ENCODE data around the gene SIK3. TPM values are rescaled to one million over a fixed set of nuclear protein-coding genes. Genes with fewer than 3 reads are reported as not detected.

The SIK3 gene
- polyA plus RNA-seq, 1 experiment, result 7.3 TPM

DNA sequence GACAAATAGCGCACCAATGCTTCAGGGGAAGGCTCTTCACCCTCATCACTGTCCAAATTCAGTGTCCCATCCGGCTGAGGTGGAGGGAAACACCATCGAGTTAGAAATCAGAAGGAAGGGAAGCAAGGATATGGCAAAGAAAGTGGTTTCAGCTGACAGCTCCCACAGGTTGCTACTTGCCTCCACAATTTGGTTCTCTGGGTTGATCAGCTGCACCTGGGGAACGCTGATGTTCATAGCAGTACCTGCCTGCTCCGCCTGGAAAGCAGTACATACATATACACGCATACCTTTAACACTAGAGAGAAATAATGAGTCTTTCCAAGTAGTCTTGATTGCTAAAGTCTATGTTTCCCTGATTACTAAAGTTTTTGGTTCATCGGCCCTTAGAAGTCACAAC, 223.0 kb downstream of the SIK3 start:
- Histone ChIP-seq H3K27me3 (ENCODE audit: control insufficient read depth, insufficient read depth, low read length) (no peaks in the 10 kb centered on the region), H3K4me3 (ENCODE audit: low read depth, low read length) (no peak overlapping the region), H3K36me3 (ENCODE audit: control insufficient read depth, insufficient read depth, low read length) (peaks cover 8% of the 10 kb centered on the region)
- TF ChIP-seq, protein P1, sequence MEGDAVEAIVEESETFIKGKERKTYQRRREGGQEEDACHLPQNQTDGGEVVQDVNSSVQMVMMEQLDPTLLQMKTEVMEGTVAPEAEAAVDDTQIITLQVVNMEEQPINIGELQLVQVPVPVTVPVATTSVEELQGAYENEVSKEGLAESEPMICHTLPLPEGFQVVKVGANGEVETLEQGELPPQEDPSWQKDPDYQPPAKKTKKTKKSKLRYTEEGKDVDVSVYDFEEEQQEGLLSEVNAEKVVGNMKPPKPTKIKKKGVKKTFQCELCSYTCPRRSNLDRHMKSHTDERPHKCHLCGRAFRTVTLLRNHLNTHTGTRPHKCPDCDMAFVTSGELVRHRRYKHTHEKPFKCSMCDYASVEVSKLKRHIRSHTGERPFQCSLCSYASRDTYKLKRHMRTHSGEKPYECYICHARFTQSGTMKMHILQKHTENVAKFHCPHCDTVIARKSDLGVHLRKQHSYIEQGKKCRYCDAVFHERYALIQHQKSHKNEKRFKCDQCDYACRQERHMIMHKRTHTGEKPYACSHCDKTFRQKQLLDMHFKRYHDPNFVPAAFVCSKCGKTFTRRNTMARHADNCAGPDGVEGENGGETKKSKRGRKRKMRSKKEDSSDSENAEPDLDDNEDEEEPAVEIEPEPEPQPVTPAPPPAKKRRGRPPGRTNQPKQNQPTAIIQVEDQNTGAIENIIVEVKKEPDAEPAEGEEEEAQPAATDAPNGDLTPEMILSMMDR (IDR thresholded peaks at IDR 0.05; ENCODE audit: insufficient read depth, low read depth, low read length), result no peak
- ChIA-PET POLR2A (no interaction called here), CTCF (interaction anchor here (0.7 to 3.8 kb wide), 3 partner anchors 82 to 231 kb away, joined by 3 to 9 read pairs (median 9); partner anchors contain the start of gene SIK3)
- no peak for DNase-seq (ENCODE audit: low read depth)

DNA sequence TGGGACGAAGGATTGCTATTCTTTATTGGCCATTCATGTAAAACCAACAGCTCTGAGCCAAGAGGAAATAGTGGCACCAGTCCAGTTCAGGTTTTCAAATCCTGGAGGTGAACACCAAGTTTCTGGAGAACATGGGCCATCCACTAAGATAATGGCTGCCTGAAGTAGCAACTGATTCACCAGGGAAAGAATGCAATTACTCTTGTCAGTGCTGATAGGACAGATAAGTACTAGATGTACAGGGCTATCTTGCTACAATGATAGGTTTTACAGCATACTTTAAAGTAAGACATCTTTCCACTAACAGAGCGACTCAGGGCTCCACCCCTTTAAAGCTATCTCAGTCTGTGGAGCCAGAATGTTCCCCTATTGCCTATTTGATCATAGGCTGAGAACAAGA, 224.0 kb downstream of the SIK3 start:
- TF ChIP-seq, protein P1 (IDR thresholded peaks at IDR 0.05; ENCODE audit: insufficient read depth, low read depth, low read length), result no peak
- CTCF ChIA-PET, result interaction anchor here (0.6 to 3.8 kb wide), 7 partner anchors 9 to 352 kb away, joined by 3 to 9 read pairs (median 3); partner anchors contain the start of gene SIK3

DNA sequence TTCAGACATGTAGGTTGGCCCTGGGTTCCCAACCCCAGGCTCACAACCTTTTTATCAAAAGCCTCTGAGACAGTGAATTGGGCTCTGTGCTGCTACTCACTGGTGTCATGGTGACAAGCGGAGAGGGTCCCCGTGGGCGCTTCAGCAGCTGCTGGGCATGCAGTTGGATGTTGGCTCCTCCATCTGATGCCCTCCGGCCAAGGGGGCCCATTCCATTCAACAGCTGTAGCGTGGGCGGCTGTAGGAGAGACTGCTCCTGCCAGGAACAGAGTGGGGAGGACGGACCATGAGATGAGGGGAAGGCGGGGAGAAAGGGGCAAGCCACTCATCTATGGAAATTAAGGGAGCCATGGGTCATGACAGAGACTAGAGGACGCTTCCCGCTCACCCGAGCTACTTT, 224.8 kb downstream of the SIK3 start:
- DNase-seq (ENCODE audit: low read depth), result no peak
- no peak overlapping the region for H3K4me3 ChIP-seq (ENCODE audit: low read depth, low read length)
- H3K36me3 ChIP-seq (ENCODE audit: control insufficient read depth, insufficient read depth, low read length), result peaks cover 9% of the 10 kb centered on the region
- POLR2A ChIA-PET, result no interaction called here
- TF ChIP-seq, protein P1 (IDR thresholded peaks at IDR 0.05; ENCODE audit: insufficient read depth, low read depth, low read length), result no peak
- CTCF ChIA-PET, result interaction anchor here (1.6 to 3.8 kb wide), 3 partner anchors 20 to 233 kb away, joined by 4 to 9 read pairs (median 9); partner anchors contain the start of gene SIK3
- no peaks in the 10 kb centered on the region for H3K27me3 ChIP-seq (ENCODE audit: control insufficient read depth, insufficient read depth, low read length)

More for the DNA sequence above, 224.0 kb downstream of the SIK3 start:
- no peaks in the 10 kb centered on the region for H3K27me3 ChIP-seq (ENCODE audit: control insufficient read depth, insufficient read depth, low read length)
- H3K4me3 ChIP-seq (ENCODE audit: low read depth, low read length), result no peak overlapping the region
- no peak for DNase-seq (ENCODE audit: low read depth)
- H3K36me3 ChIP-seq (ENCODE audit: control insufficient read depth, insufficient read depth, low read length), result peaks cover 9% of the 10 kb centered on the region
- POLR2A ChIA-PET, result no interaction called here

DNA sequence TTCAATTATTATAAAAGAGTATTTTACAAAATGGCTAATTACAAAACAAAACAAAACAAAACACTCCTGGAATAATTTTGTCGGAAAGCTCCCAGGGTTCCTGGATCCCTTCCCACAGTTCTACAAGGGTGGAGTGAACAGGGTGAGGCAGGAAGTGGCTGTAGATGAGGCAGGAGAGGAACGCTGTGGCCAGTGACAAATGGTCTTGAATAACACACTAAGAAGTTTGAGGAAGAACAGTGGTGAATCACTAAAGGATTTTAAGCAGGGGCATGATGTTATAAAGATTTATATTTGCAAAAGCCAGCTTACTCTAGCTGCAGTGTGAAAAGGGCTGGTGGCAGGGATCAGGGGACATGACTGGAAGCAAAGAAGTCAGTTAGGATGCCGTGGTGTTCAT, 227.0 kb downstream of the SIK3 start:
- Histone ChIP-seq H3K27me3 (ENCODE audit: control insufficient read depth, insufficient read depth, low read length) (no peaks in the 10 kb centered on the region), H3K36me3 (ENCODE audit: control insufficient read depth, insufficient read depth, low read length) (peaks cover 12% of the 10 kb centered on the region), H3K4me3 (ENCODE audit: low read depth, low read length) (no peak overlapping the region)
- POLR2A ChIA-PET, result no interaction called here
- TF ChIP-seq, protein P1 (IDR thresholded peaks at IDR 0.05; ENCODE audit: insufficient read depth, low read depth, low read length), result no peak
- CTCF ChIA-PET, result interaction anchor here (1.0 to 1.2 kb wide), 2 partner anchors 9 to 235 kb away, joined by 3 to 6 read pairs; no protein-coding TSS in a partner anchor
- DNase-seq (ENCODE audit: low read depth), result peak; percentile 87

DNA sequence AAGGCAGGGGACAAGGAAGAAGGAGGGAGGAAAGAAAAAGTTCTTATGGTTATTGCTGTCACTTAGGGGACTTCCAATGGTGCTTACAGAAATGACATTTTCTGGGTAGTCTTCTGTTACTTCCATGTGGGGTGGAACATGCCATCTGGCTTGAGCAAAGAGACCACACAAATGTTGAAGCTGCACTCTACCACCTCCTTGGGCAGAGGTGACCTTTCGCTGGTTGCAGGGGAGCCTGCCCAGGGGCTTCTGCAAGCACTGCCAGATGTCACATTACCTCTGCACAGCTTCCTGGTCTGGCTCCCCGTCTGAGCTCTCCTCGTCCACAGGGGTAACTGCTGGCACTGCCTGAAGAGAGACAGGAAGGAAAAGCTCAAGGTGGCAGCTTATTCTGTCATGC, 228.2 kb downstream of the SIK3 start:
- DNase-seq (ENCODE audit: low read depth), result no peak
- no peaks in the 10 kb centered on the region for H3K27me3 ChIP-seq (ENCODE audit: control insufficient read depth, insufficient read depth, low read length)
- TF ChIP-seq, protein P1 (IDR thresholded peaks at IDR 0.05; ENCODE audit: insufficient read depth, low read depth, low read length), result no peak
- H3K36me3 ChIP-seq (ENCODE audit: control insufficient read depth, insufficient read depth, low read length), result peaks cover 11% of the 10 kb centered on the region
- ChIA-PET POLR2A (no interaction called here), CTCF (interaction anchor here (0.8 to 1.6 kb wide), 3 partner anchors 10 to 236 kb away, joined by 3 read pairs; no protein-coding TSS in a partner anchor)
- no peak overlapping the region for H3K4me3 ChIP-seq (ENCODE audit: low read depth, low read length)

Data from BJ (cell line).